HG02610 (cell line): Measurements from ENCODE around the gene APRT.

Experiments
- ATAC-seq: cut with Tn5 transposase; IDR thresholded peaks from one replicate; pipeline ENCODE4 v1.9.1; 2021; ENCODE audit warnings: mild to moderate bottlenecking, moderate library complexity; ENCODE audit not compliant: unreplicated experiment

APRT gene, protein sequence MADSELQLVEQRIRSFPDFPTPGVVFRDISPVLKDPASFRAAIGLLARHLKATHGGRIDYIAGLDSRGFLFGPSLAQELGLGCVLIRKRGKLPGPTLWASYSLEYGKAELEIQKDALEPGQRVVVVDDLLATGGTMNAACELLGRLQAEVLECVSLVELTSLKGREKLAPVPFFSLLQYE

DNA sequence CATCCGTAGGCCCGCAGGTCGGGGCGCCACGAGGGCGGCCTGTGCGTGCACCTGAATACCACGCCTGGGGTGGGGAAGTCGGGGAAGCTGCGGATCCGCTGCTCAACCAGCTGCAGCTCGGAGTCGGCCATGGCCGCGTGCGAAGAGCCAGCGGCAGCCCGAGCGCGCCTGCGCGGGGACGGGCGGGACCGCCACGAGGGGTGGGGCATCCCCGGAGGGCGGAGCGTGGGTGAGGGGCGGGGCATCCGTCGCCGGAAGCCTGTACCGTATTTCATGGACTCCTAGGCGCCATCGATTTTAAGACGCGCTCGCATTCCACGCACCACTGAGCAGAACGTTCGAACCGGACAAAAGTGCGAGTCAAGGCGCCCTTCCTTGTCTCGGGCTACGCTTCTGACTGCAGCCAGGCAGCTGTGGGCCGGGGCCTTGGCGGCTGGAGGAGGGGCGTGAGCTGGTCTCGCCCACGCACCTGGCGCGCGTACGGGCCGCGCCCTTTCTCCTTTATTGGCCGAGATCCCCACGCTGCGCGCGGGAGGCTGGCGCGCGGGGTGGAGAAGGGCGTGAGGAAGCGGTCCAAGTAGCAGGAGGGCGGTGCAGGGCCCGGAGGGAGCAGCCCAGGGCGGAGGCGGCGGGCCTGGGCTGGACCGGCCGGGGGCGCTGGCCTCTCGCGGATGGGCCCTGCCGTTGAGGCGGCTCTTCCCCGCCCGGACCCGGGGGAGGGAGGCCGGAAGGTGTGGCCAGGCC is at the start of gene APRT:
TSS of gene APRT (minus strand) at position 160 of the 744 bp plus-strand sequence. CDS start at position 131, 29 bp downstream.
- peak; percentile 62 for ATAC-seq

GRCh38 chr16:88861359-88861758 is 49.6 kb upstream of the APRT start:
- no peak for ATAC-seq

DNA sequence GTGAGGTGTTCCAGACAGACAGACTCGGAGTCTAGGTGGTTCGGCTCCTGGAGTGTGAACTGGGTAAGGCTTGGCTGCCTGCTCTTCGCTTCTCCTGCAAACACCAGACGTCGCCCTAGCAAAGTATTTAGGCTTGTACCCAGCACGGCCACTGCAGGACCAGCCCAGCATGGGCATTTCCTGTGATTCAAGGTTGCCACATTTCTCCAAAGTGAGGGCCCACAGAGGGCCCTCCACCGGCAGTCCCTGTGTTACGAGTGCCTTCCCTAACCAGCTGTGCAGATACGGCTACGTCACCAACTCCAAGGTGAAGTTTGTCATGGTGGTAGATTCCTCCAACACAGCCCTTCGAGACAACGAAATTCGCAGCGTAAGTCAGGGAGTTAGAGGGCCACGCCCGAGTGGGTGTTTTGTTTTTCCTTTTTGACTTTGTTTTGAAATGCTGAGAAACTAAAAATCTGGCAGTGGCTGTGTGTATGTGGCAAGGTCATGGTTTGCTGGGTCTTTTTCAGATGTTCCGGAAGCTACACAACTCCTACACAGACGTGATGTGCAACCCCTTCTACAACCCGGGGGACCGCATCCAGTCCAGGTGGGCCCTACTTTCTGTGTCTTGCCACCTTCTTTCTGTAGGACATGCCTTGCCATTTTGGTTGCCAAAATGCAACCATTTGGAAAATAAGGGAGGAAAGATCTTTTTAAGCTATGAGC is 47.8 kb upstream of the APRT start:
- no peak for ATAC-seq

DNA sequence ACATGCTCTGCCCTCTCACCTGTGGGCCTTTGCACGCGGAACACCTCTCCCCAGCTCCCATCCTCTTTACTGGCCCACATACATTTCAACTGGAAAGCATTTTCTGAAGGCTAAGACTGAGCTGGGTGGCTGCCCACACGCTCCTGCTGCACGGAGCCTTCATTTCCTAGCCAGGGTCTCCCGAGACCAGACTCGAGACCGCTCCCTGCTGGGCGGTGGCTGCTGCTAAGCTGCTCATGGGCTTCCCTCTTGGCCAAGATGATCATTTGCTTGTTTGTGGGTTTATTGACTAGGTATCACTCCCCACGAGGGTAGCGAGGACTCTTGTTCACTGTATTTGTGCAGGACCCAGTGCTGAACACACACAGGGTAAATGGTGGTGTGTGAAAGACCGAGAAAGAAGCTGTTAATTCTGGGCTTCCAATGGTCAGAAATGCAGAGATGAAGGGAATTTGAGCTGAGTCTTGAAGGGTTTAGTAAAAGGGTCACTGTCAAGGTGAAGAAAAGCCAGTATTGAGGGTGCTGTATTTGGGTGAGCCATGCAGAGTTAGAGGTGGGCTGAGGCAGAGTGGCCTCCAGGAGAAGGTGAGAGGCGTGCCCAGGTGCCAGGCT is 46.1 kb upstream of the APRT start:
- peak; percentile 35 for ATAC-seq

DNA sequence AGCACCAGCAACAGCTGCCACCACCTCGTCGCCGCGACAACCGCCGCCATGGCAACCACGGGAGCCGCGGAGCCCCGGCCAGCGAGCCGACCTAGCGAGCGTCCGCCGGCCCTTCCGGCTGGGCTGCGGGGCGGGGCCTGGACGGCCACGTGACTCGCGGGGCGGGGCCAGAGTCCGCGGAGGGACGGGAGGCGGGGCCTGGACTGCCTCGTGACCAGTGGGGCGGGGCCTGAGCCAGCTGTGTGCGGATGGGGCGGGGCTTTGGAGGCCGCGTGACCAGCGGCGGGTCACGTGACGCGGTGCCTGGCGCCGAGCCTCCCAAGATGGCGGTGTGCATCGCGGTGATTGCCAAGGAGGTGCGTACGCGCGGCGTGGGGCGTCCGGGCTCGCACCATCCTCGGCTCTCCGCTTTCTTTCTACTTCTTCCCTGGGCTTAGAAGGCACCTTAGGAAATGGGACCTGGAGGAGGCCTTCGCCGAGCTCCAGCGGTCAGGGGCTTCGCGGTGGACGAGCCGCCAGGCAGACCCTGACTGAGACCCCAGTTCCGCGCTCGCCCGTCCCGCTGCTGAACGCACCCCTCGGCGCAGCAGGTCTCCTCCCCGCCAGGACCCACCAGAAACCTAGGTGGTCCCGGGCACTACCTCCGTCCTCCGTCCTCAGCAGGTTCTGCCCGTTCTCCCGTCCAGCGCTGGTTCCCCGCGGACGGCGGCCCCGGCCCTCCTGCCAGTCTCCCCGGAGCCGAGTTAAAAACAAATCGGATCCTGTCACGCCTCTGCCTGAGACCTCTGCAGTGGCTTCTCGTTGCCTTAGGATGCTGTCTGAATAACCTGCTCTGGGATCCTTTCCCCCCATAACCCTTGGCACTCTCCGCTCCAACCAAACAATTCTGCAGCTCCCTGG is 45.4 kb upstream of the APRT start, which contains the start of the genes GALNS and TRAPPC2L:
TSS of gene GALNS (minus strand) at position 120 of the 900 bp plus-strand sequence. CDS start at position 50, 70 bp downstream.
TSS of gene TRAPPC2L (plus strand) at position 300 of the 900 bp plus-strand sequence. CDS start at position 324, 24 bp downstream.
- ATAC-seq: peak; percentile 67

- no peak for ATAC-seq
These were observed 44.5 kb upstream of the APRT start for GRCh38 chr16:88856122-88856827.

DNA sequence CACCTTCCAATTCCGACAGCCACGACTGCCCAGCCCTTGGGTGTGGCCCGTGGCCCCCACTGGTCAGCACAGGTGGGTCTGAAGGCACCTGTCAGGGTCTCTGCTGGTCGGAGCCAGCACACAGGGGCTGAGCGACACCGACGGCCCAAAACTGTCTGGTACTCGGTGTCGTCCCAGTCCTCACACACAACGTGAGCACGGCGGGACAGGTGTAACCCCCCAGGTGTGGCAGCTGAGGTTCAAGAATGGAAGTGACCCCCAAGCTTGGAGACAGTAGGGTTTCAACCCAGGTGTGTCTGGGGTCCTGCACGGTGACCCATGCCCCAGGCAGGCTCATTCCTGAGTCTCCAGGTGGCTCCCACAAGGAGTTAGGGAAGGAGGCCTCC is 44.0 kb upstream of the APRT start:
- ATAC-seq: no peak

DNA sequence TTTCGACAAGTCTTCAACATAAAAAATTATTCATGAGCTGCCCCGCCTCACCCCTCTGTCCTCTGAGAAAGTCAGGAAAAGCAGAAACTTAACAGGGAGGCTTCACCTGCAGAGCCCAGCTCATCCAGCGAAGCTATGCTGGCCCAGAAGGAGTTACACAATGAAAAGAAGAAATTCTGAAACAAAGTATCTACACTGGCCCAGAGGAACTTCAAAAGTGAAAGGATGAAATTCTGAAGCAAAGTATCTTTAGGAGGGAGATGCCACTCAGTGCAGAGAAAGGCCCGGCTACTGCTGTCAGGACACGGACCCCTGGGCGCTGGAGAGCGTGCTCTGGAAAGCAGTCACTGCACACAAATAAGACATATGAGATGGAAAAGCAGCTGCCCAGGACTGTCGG is 43.4 kb upstream of the APRT start:
- no peak for ATAC-seq

DNA sequence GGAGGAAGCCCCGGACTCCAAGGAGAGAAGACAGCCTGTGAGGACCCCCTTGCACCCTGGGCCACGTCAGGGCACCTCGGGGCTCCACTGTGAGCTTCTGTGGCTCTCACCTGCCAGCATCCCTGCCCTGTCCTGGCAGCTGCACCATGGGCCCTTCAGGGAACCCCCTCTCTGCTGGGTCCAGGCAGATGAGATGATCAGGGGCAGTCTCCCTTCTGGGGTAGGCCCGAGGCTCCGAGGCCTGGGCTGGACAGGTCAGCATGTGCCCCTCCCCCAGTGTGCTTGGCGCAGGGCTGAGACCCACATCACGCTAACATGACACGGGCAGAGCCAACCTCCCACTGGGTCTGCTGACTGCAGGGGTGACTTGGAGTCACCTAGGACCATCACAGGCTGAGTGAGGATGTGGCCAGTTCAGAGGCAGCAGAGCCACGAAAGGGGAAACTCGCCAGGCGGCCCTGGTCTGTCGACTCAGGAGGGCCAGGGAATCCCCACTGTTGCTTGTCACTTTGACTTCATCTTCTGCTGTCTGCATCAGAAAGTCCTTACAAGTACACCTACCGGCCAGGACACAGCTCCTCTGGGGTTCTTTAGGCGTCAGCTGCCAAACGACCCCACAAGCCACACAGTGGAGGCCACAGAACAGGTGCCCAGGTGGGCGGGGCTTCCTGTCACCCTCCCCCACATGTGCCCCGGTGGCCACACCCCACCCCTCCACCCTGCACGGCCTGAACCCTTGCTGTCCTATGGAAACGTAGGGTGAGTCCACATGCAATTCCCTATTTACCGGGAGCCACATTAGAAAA is 42.8 kb upstream of the APRT start:
- peak; percentile 33 for ATAC-seq

DNA sequence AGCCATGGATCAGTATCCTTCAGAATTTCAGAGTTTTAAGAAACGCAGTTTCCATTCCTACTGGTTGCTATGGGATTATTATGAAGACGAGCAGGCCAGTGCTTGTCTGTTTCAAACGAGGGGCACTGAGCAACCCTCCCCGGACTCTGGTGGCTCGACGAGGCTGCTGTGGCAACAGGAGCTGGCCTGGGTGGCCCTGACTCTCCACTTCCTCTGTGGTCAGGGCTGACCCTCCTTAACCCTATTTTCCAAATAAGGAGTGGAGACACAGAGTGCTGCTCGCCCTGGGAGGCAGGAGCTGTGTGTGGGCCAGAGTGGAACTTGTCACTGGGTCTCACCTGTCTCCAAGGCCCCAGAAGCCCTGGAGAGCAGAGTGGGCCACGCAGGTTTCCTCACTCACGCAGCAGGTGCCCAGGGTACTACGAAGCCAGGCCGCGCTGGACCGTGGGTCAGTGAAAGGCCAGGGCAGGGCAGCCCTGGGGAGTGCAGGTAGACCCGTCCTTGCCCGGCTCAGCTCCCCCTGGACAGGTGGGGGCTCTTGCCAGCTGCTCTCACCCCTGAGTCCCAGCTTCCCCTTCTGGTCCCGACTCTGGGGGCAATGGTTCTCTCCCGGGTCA is 41.7 kb upstream of the APRT start:
- no peak for ATAC-seq

DNA sequence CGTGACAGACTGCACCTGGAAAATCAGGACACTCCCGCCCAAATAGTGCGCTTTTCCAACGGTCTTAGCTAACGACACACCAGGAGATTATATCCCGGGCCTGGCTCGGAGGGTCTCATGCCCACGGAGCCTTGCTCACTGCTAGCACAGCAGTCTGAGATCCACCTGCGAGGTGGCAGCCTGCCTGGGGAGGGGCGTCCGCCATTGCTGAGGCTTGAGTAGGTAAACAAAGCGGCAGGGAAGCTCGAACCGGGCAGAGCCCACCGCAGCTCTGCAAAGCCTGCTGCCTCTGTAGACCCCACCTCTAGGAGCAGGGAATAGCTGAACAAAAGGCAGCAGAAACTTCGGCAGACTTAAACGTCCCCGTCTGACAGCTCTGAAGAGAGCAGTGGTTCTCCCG is 39.9 kb upstream of the APRT start:
- ATAC-seq: no peak

DNA sequence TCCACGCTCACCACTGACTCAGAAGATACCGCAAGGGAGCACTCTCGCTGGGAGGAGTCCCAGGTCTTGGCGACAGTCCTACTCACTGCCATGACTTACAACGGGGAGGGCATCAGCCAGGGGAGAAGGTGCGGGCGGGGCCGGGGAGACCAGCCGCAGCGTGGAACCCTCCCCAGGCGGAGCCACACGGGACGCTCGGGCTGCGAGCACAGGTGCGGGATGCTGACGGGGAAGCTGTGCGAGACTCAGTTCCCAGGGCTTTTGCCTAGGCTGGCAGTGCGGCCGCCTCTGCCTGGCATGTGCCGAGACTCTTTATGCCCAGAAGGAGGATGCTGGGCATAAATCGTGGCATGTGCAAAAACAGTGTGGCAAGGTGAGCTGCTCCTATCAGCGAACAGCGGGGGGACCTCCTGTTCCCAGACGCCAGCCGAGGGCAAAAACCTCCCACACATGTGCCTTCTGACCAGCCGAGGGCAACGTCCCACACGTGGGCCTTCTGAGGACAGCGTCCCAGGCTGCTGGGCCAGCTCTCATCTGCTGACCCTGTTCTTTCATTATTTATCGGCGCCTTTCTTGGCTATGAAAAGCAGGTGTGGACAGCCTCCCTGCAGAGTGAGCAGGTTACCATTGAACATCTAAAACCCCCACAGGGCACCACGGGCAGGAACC is 38.9 kb upstream of the APRT start:
- ATAC-seq: no peak

DNA sequence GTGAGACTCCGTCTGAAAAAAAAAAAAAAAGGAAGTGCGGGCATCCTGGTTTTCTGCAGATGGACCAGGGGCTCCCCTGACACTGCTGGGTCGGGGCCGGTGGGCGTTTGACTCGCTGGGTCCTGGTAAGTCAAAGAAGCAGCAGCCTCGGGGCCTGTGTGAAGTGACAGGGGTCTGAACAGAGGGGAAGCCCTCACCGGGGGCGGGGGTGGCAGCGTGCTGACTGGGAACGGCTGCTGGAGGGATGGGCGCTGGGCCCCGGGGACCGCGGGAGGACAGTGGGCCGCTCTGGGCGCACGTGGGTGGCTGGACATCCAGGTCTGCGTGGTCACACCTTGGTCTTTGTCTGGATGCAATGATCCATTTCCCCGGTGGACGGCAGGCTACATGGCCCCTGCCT is 36.8 kb upstream of the APRT start:
- ATAC-seq: no peak

- no peak for ATAC-seq
These were observed 35.9 kb upstream of the APRT start for GRCh38 chr16:88847654-88848053.

- no peak for ATAC-seq
These were observed 34.4 kb upstream of the APRT start for GRCh38 chr16:88846088-88846487.

DNA sequence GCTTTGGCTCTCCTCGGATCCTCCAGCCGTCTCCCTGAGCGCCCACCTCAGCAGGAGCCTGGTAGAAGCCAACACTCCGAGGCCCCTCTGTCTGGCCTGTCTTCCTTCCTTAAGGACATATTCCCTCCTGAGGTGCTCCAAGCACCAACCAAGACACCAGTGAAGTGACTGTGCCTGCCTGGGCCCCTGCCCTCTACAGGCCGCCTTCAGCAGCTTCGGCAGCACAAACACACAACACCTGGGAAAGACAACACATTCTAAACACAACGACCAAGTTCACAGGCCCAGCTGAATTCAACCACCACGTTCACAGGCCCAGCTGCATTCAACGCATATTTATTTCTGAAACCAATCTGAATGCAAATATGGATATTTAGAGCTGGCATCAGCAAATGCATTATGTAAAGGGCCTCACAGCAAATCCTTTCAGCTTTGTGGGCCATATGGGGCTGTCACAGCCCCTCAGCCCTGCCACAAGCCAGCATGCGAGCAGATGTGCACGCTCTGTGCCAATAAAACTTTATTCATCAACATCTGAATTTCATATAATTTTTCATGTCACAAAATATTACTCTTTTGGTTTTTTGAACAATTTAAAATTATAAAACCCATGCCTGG is 32.8 kb upstream of the APRT start:
- ATAC-seq: no peak

DNA sequence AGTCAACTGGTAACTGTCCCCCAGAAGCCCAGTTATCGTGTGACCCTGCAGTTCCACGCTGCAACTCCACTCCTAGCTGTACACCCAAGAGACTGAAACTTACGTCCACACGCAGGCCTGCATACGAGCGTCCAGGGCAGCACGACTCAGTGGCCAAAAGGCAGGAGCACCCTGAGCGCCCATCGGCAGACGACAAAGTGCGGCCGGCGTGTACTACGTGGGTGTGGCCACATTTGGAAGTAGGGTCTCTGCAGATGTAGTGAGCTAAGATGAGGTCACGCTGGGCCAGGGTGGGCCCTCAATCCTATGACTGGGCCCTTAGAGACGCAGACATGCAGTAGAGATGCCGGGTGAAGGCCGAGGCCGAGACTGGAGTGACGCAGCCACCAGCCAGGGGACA is 31.5 kb upstream of the APRT start:
- ATAC-seq: no peak

GRCh38 chr16:88842806-88843205 is 31.1 kb upstream of the APRT start:
- no peak for ATAC-seq
